H1 (cell line): ENCODE data around the gene DHH. TPM values are rescaled to one million over a fixed set of nuclear protein-coding genes. Genes with fewer than 3 reads are reported as not detected.

Experiments
- CTCF ChIA-PET: fragments of 300-600 bp; sonication (Branson Sonifier 250); formaldehyde crosslinking; loops from one replicate; lab custom pipeline; 2021; ENCODE audit not compliant: partially characterized antibody; lab: Charles Lee
- POLR2A ChIA-PET: fragments of 300-600 bp; sonication (Branson Sonifier 250); formaldehyde crosslinking; loops from one replicate; lab custom pipeline; 2021; ENCODE audit warnings: inconsistent platforms; ENCODE audit not compliant: partially characterized antibody; lab: Charles Lee
- DNase-seq, 2 experiments: peaks; one replicate each; pipeline versions ENCODE4 v3.0.0 to v3.0.0-alpha.2; 2010 to 2022; ENCODE audit warnings: low spot score in 2 of 2, low read depth in 1 of 2, mixed read lengths in 1 of 2
- FAIRE-seq: peaks from 2 replicates; lab custom pipeline; 2011; peaks lifted over from hg19 to GRCh38; lab: Jason Lieb, UNC
- H2AFZ ChIP-seq: 2 replicates; pipeline ENCODE4 v1.8.1; 2012; ENCODE audit warnings: low read length, inconsistent platforms
- H2AK5ac ChIP-seq: 2 replicates; pipeline ENCODE4 v1.6.1; 2013; ENCODE audit warnings: low read depth, low read length
- H2BK120ac ChIP-seq: replicated peaks from 2 replicates; pipeline ENCODE3; 2013; ENCODE audit warnings: low read depth, low read length, inconsistent platforms
- H2BK12ac ChIP-seq: 2 replicates; pipeline ENCODE4 v1.6.1; 2013; ENCODE audit warnings: low read depth, low read length
- H2BK15ac ChIP-seq: 2 replicates; pipeline ENCODE4 v1.6.1; 2013; ENCODE audit warnings: low read length
- H2BK20ac ChIP-seq: 2 replicates; pipeline ENCODE4 v1.6.1; 2013; ENCODE audit warnings: low read length
- H2BK5ac ChIP-seq: 2 replicates; pipeline ENCODE4 v1.6.1; 2013; ENCODE audit warnings: low read depth, low read length
- H3K14ac ChIP-seq: 2 replicates; pipeline ENCODE4 v1.6.1; 2013; ENCODE audit warnings: inconsistent platforms; ENCODE audit not compliant: insufficient read length
- H3K18ac ChIP-seq: 2 replicates; pipeline ENCODE4 v1.6.1; 2013; ENCODE audit warnings: low read length; ENCODE audit errors: extremely low read depth
- H3K23ac ChIP-seq: 2 replicates; pipeline ENCODE4 v1.6.1; 2013; ENCODE audit warnings: inconsistent platforms; ENCODE audit not compliant: insufficient read length
- H3K23me2 ChIP-seq: 2 replicates; pipeline ENCODE4 v1.6.1; 2013; ENCODE audit warnings: low read depth, low read length
- H3K27ac ChIP-seq: 2 replicates; pipeline ENCODE4 v1.6.1; 2011; ENCODE audit warnings: low read depth, low read length, inconsistent platforms
- H3K27me3 ChIP-seq, 4 experiments: replicated peaks in 1 of 4; 1 replicate in 1 of 4; 2 replicates in 3 of 4; pipeline versions ENCODE4 v1.6.1 to v1.8.1; 2011 to 2013; ENCODE audit warnings: low read length in 3 of 4, mild to moderate bottlenecking in 3 of 4, inconsistent platforms in 2 of 4, mixed read lengths in 2 of 4, moderate library complexity in 1 of 4; ENCODE audit not compliant: control insufficient read depth in 3 of 4, insufficient read depth in 3 of 4; ENCODE audit errors: extremely low read depth in 1 of 4
- H3K36me3 ChIP-seq, 4 experiments: 2 replicates each; pipeline versions ENCODE4 v1.6.1 to v1.8.1; 2011 to 2013; ENCODE audit warnings: mild to moderate bottlenecking in 4 of 4, low read length in 3 of 4, moderate library complexity in 2 of 4, control low read depth in 1 of 4, inconsistent platforms in 1 of 4; ENCODE audit not compliant: insufficient read depth in 4 of 4, control insufficient read depth in 2 of 4
- H3K4ac ChIP-seq: replicated peaks from 2 replicates; pipeline ENCODE3; 2013; ENCODE audit warnings: low read length, low read depth, mixed read lengths, inconsistent platforms; ENCODE audit not compliant: insufficient read length
- H3K4me1 ChIP-seq, 4 experiments: replicated peaks in 1 of 4; 1 replicate in 1 of 4; 2 replicates in 3 of 4; pipeline versions ENCODE4 v1.6.1 to v1.8.1; 2011 to 2013; ENCODE audit warnings: low read length in 3 of 4, inconsistent platforms in 2 of 4, mixed read lengths in 1 of 4; ENCODE audit not compliant: insufficient read depth in 4 of 4, control insufficient read depth in 3 of 4
- H3K4me2 ChIP-seq, 2 experiments: 2 replicates each; pipeline versions ENCODE4 v1.6.1 to v1.8.1; 2011 to 2013; ENCODE audit warnings: low read depth in 2 of 2, low read length in 2 of 2, control low read depth in 1 of 2, inconsistent platforms in 1 of 2, mild to moderate bottlenecking in 1 of 2; ENCODE audit not compliant: insufficient read depth in 1 of 2
- H3K4me3 ChIP-seq, 4 experiments: fragments of 200-600, 300-600 bp in 1 of 4; sonication (generic), shearing (Covaris generic), sonication (Bioruptor Twin) in 1 of 4; 2 replicates each; pipeline versions ENCODE4 v1.5.1 to v1.8.1; 2011 to 2016; ENCODE audit warnings: low read length in 4 of 4, low read depth in 3 of 4, control low read depth in 2 of 4, inconsistent platforms in 2 of 4, mild to moderate bottlenecking in 2 of 4, mixed read lengths in 1 of 4, moderate library complexity in 1 of 4; ENCODE audit not compliant: insufficient read depth in 2 of 4; ENCODE audit errors: extremely low read depth in 1 of 4
- H3K56ac ChIP-seq: replicated peaks from 2 replicates; pipeline ENCODE3; 2013; ENCODE audit warnings: low read depth, mild to moderate bottlenecking, mixed read lengths, low read length, inconsistent platforms; ENCODE audit not compliant: insufficient read length
- H3K79me1 ChIP-seq: 2 replicates; pipeline ENCODE4 v1.6.1; 2013; ENCODE audit warnings: low read depth, low read length, control low read depth
- H3K79me2 ChIP-seq, 2 experiments: 2 replicates each; pipeline versions ENCODE4 v1.6.1 to v1.8.1; 2012 to 2013; ENCODE audit warnings: low read length in 2 of 2, mild to moderate bottlenecking in 2 of 2, inconsistent platforms in 1 of 2; ENCODE audit not compliant: insufficient read depth in 2 of 2, control insufficient read depth in 1 of 2
- H3K9ac ChIP-seq, 4 experiments: replicated peaks in 1 of 4; 1 replicate in 1 of 4; 2 replicates in 3 of 4; pipeline versions ENCODE4 v1.6.1 to v1.8.1; 2011 to 2013; ENCODE audit warnings: low read depth in 3 of 4, low read length in 3 of 4, control low read depth in 2 of 4, mild to moderate bottlenecking in 2 of 4, moderate library complexity in 2 of 4, inconsistent platforms in 1 of 4; ENCODE audit errors: extremely low read depth in 1 of 4
- H3K9me3 ChIP-seq, 2 experiments: 2 replicates each; pipeline versions ENCODE4 v1.6.1 to v1.8.1; 2012 to 2013; ENCODE audit warnings: mild to moderate bottlenecking in 2 of 2, moderate library complexity in 2 of 2, control low read depth in 1 of 2, inconsistent platforms in 1 of 2, low read depth in 1 of 2, low read length in 1 of 2, mixed read lengths in 1 of 2; ENCODE audit not compliant: insufficient read depth in 2 of 2
- H4K20me1 ChIP-seq, 2 experiments: replicated peaks in 1 of 2; 2 replicates each; pipeline versions ENCODE3 to v1.8.1; 2011 to 2013; ENCODE audit warnings: inconsistent platforms in 2 of 2, low read length in 2 of 2, mild to moderate bottlenecking in 1 of 2; ENCODE audit not compliant: insufficient read depth in 2 of 2, control insufficient read depth in 1 of 2
- H4K5ac ChIP-seq: 2 replicates; pipeline ENCODE4 v1.6.1; 2013; ENCODE audit warnings: low read length, low read depth, mixed read lengths, inconsistent platforms; ENCODE audit not compliant: insufficient read length
- H4K8ac ChIP-seq: 2 replicates; pipeline ENCODE4 v1.8.0; 2013; ENCODE audit warnings: mild to moderate bottlenecking, moderate library complexity, low read length, inconsistent platforms; ENCODE audit not compliant: insufficient read depth; ENCODE audit errors: extremely low read depth
- H4K91ac ChIP-seq: replicated peaks from 2 replicates; pipeline ENCODE3; 2013; ENCODE audit warnings: low read length, mixed read lengths, inconsistent platforms; ENCODE audit not compliant: insufficient read length
- ASH2L ChIP-seq: fragments of 200-600, 300-600 bp; sonication (generic); IDR thresholded peaks from one replicate; pipeline ENCODE4 v1.7.1; 2017; ENCODE audit warnings: low read length
- BCL11A ChIP-seq, 2 experiments: IDR thresholded peaks; one replicate each; pipeline ENCODE4 v1.6.1; 2011; ENCODE audit warnings: low read depth in 2 of 2, low read length in 2 of 2, mild to moderate bottlenecking in 2 of 2
- CHD1 ChIP-seq: IDR thresholded peaks from 2 replicates; pipeline ENCODE4 v1.6.1; 2012; ENCODE audit warnings: low read depth, low read length, improper control_type of control experiment
- CTBP2 ChIP-seq: IDR thresholded peaks from 2 replicates; pipeline ENCODE4 v1.7.0; 2011; ENCODE audit warnings: borderline replicate concordance, mild to moderate bottlenecking, moderate library complexity, mixed read lengths, low read length; ENCODE audit not compliant: insufficient read depth, insufficient read length
- EZH2 ChIP-seq: fragments of 200-600 bp; sonication (generic); IDR thresholded peaks from 2 replicates; pipeline ENCODE4 v1.7.1; 2012; ENCODE audit warnings: low read depth, mild to moderate bottlenecking, moderate library complexity, low read length, inconsistent platforms; ENCODE audit not compliant: severe bottlenecking
- FOSL1 ChIP-seq: IDR thresholded peaks from 2 replicates; pipeline ENCODE4 v1.6.1; 2011; ENCODE audit warnings: mild to moderate bottlenecking, low read depth, low read length, moderate library complexity; ENCODE audit not compliant: insufficient read depth
- GABPA ChIP-seq: IDR thresholded peaks from 2 replicates; pipeline ENCODE4 v1.6.1; 2011; ENCODE audit warnings: mild to moderate bottlenecking, low read length, moderate library complexity, borderline replicate concordance; ENCODE audit not compliant: insufficient read depth
- HDAC2 ChIP-seq, 2 experiments: fragments of 300-600 bp in 1 of 2; sonication (generic) in 1 of 2; IDR thresholded peaks; 2 replicates each; pipeline ENCODE4 v1.6.1; 2011 to 2012; ENCODE audit warnings: low read depth in 2 of 2, low read length in 2 of 2, mild to moderate bottlenecking in 2 of 2, moderate library complexity in 2 of 2, borderline replicate concordance in 1 of 2, inconsistent platforms in 1 of 2
- NRF1 ChIP-seq: IDR thresholded peaks from 2 replicates; pipeline ENCODE4 v1.6.1; 2011; ENCODE audit warnings: mild to moderate bottlenecking, low read depth, low read length, improper control_type of control experiment
- RXRA ChIP-seq: IDR thresholded peaks from 2 replicates; pipeline ENCODE4 v1.6.1; 2011; ENCODE audit warnings: low read depth, mild to moderate bottlenecking, low read length, moderate library complexity; ENCODE audit not compliant: insufficient read depth
- SIRT6 ChIP-seq: IDR thresholded peaks from one replicate; pipeline ENCODE4 v1.7.1; 2012; ENCODE audit warnings: low read length, inconsistent platforms
- SP2 ChIP-seq: IDR thresholded peaks from 2 replicates; pipeline ENCODE4 v1.6.1; 2012; ENCODE audit warnings: mild to moderate bottlenecking, low read length, inconsistent platforms
- SRF ChIP-seq: IDR thresholded peaks from 2 replicates; pipeline ENCODE4 v1.6.1; 2011; ENCODE audit warnings: mild to moderate bottlenecking, low read depth, low read length, moderate library complexity
- TEAD4 ChIP-seq: IDR thresholded peaks from 2 replicates; pipeline ENCODE4 v1.6.1; 2012; ENCODE audit warnings: low read depth, low read length, inconsistent platforms, mixed read lengths
- YY1 ChIP-seq: IDR thresholded peaks from 2 replicates; pipeline ENCODE4 v1.6.1; 2011; ENCODE audit warnings: low read depth, mild to moderate bottlenecking, low read length
- WGBS, 2 experiments: shearing (Covaris generic) in 1 of 2; methylation state at CpG; one replicate each; pipeline versions ENCODE4 v1.1.6 to v1.1.7; 2013 to 2015; ENCODE audit warnings: low lambda C conversion rate in 2 of 2, mixed read lengths in 2 of 2, inconsistent platforms in 1 of 2, low coverage in 1 of 2, missing lambda C conversion rate in 1 of 2; ENCODE audit not compliant: insufficient replicate concordance in 2 of 2, insufficient coverage in 1 of 2, insufficient read length in 1 of 2; ENCODE audit errors: extremely low coverage in 1 of 2, missing lambda C conversion rate in 1 of 2; 5-methylcytosine and 5-hydroxymethylcytosine counted together
- polyA plus RNA-seq, 7 experiments: library from polyadenylated mRNA; depleted of rRNA in 3 of 7; stranded (reverse) in 5 of 7; unstranded in 2 of 7; fragments of >200 nt in 5 of 7; fragments of 200-250 nt in 2 of 7; gene quantifications; 1 replicate in 5 of 7; 2 replicates in 1 of 7; 4 replicates in 1 of 7; pipeline versions ENCODE4 v1.2.1 to v1.2.3, GENCODE V29; 2011 to 2013; ENCODE audit warnings: missing spikeins in 2 of 7, mixed read lengths in 2 of 7
- total RNA-seq: library from RNA; stranded (reverse); fragmentation: NEBNext Ultra II Directional; extraction: Animal tissue kit (Norgen Biotek cat#: 25700); gene quantifications from 2 replicates; pipeline ENCODE4 v1.2.1, GENCODE V29; 2021

The DHH gene
- total and polyA plus RNA-seq, 2 of the 8 experiments (the other 6 are each of a cell fraction or from before 2014, with no cell fraction given) = 0.03 to 0.11 TPM

- H3K56ac ChIP-seq = no peak overlapping the region
- CTCF ChIA-PET = interaction anchor here (0.8 to 11.2 kb wide), 22 partner anchors 10 to 487 kb away, joined by 3 to 178 read pairs (median 5); partner anchors contain the start of genes DDN, LMBR1L, RHEBL1 and TUBA1B
Observed at GRCh38 chr12:49091836-49092085, 2.8 kb downstream of the DHH start.

More at GRCh38 chr12:49091836-49092085, 2.8 kb downstream of the DHH start:
- Histone ChIP-seq H2AFZ (no peak overlapping the region), H3K27ac (no peak overlapping the region), H3K27me3 (peaks cover 58 to 85% (median 80%) of the 10 kb centered on the region in 4 experiments), H3K23ac (no peak overlapping the region), H3K79me2 (no peaks in the 10 kb centered on the region), H3K9ac (no peak overlapping the region), H4K8ac (no peak overlapping the region), H2BK15ac (no peak overlapping the region), H2BK12ac (no peak overlapping the region), H3K18ac (no peak overlapping the region), H3K4ac (no peak overlapping the region), H4K91ac (no peak overlapping the region), H4K20me1 (peaks cover 5 to 9% of the 10 kb centered on the region in 2 experiments), H2AK5ac (no peak overlapping the region), H2BK120ac (no peak overlapping the region), H3K4me1 (peaks cover 0 to 47% (median 20%) of the 10 kb centered on the region in 4 experiments; a peak in 6 of 7 replicates), H3K9me3 (no peaks in the 10 kb centered on the region; a peak in 1 of 4 replicates), H3K14ac (no peak overlapping the region), H3K4me2 (peak overlapping the region; percentile 45 to 75), H4K5ac (no peak overlapping the region), H3K79me1 (no peaks in the 10 kb centered on the region), H2BK20ac (no peak overlapping the region), H3K23me2 (peaks cover 13% of the 10 kb centered on the region), H2BK5ac (no peak overlapping the region), H3K4me3 (peak overlapping the region in 2 of 4 experiments; percentile 12 to 50; a peak in 4 of 8 replicates), H3K36me3 (peaks cover 0 to 6% (median under 1%) of the 10 kb centered on the region in 4 experiments; a peak in 3 of 8 replicates)
- DNase-seq (no peak), FAIRE-seq (no peak)
- no peak for TF ChIP-seq TEAD4
- no peak for TF ChIP-seq CHD1
- no peak for TF ChIP-seq CTBP2
- TF ChIP-seq YY1 = no peak
- no peak for TF ChIP-seq NRF1
- TF ChIP-seq SP2 = no peak
- TF ChIP-seq GABPA = no peak
- no peak for TF ChIP-seq ASH2L
- no peak for TF ChIP-seq HDAC2 (IDR thresholded peaks at IDR 0.05; ENCODE audit: borderline replicate concordance in 1 of 2, low read depth in 2 of 2, low read length in 2 of 2)
- TF ChIP-seq FOSL1 = no peak
- TF ChIP-seq SRF = no peak
- TF ChIP-seq BCL11A (IDR thresholded peaks at IDR 0.05; ENCODE audit: low read depth in 2 of 2, low read length in 2 of 2) = no peak
- no peak for TF ChIP-seq SIRT6
- no peak for TF ChIP-seq RXRA
- no peak for TF ChIP-seq EZH2
- WGBS, 2 experiments = 7% methylated on average over 10 of the region's 14 CpGs; no CpG with 5 or more reads in 1 of the 2 experiments
- POLR2A ChIA-PET = interaction anchor here (0.8 to 6.4 kb wide), 13 partner anchors 13 to 226 kb away, joined by 3 to 66 read pairs (median 5); partner anchors contain the start of genes KMT2D, LMBR1L, RHEBL1 and RND1
